Muscle of arm (tissue), 14 donors: ENCODE results near the gene PLS1. TPM values are rescaled to one million over a fixed set of nuclear protein-coding genes. Genes with fewer than 3 reads are reported as not detected.
"Not testable (repeated sequence)": the region's sequence is repeated elsewhere in the genome, so short reads cannot be mapped to it uniquely, and the experiment has no call there.

Source experiments
- DNase-seq: peaks from one replicate; pipeline ENCODE4 v3.0.0-alpha.2; 2013
- long read RNA-seq, 11 donors: transcript quantifications; one replicate each; lab custom pipeline, GENCODE V29; 2026
- polyA plus RNA-seq, 12 donors: library from polyadenylated mRNA; unstranded; fragments of 120-200 nt; gene quantifications; one replicate each; pipeline ENCODE4 v1.2.1, GENCODE V29; 2013; ENCODE audit not compliant: insufficient read length in 12 of 12

The PLS1 gene
- polyA plus RNA-seq, result 10 to 100 TPM in 1 of 12 donors, 1 to 10 TPM in 1, under 1 TPM in 9, not detected in 1; 0.53 to 15.6 (median 0.75) TPM
- long read RNA-seq, donor 1, partial matches to known transcripts, result 8 of 10 reads
- long read RNA-seq, donor 1, other reads (novel, unspliced or antisense), result 0 of 10 reads
- long read RNA-seq, donor 2, result 0 reads
- long read RNA-seq, donor 3, result 0 reads
- long read RNA-seq, donor 4, result 0 reads
- long read RNA-seq, donor 5, result 0 reads
- long read RNA-seq, donor 6, result 0 reads
- long read RNA-seq, donor 7, result 0 reads
- long read RNA-seq, donor 8, result 0 reads
- long read RNA-seq, donor 9, result 0 reads
- long read RNA-seq, donor 10, result 0 reads
- long read RNA-seq, donor 11, result 0 reads

- DNase-seq, result peak; percentile 69
Observed at GRCh38 chr3:142595951-142596725, at the start of gene PLS1. TSS of gene PLS1 (plus strand) at chr3:142596393. CDS start at chr3:142664238, 67,845 bp downstream.

- no peak for DNase-seq
Observed at GRCh38 chr3:142549986-142550385, 46.2 kb upstream of the PLS1 start.

GRCh38 chr3:142552579-142552978 lies 43.6 kb upstream of the PLS1 start:
- not testable (repeated sequence) for DNase-seq

- no peak for DNase-seq
Observed at GRCh38 chr3:142553741-142554140, 42.5 kb upstream of the PLS1 start.

DNA sequence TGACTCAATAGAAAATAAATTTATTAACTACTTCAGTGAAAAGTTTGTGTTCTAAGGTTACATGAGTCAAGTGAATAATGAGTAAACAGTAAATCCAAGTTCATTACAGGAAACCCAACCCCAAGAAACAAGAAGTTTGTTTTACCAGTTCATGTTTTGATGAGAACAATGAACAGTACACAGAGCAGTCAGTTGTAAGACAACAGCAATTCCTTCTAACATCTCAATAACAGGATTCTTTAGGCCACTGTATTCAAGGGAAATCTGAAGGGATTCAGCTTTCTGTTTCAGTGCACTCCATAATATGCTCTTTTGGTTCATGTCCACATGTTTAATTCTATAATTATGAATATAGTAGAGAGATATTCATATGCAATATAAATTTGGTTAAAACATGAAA lies 36.1 kb upstream of the PLS1 start:
- DNase-seq, result no peak

DNA sequence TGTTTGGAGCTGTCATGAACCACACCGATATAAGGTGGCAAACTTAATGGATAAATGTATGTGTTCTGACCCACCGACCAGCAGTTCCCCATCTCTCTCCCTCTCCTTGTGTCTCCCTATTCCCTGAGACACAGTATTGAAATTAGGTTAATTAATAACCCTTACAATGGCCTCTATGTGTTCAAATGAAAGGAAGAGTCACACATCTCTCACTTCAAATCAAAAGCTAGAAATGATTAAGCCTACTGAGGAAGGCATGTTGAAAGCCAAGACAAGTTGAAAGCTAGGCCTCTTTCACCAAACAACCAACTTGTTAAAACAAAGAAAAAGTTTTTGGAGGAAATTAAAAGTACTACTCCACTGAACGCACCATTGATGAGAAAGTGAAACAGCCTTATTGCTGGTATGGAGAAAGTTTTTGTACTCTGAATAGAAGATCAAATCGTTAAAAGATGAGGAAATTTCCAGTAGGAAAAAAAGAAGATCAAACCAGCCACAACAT lies 32.6 kb upstream of the PLS1 start:
- no peak for DNase-seq

DNA sequence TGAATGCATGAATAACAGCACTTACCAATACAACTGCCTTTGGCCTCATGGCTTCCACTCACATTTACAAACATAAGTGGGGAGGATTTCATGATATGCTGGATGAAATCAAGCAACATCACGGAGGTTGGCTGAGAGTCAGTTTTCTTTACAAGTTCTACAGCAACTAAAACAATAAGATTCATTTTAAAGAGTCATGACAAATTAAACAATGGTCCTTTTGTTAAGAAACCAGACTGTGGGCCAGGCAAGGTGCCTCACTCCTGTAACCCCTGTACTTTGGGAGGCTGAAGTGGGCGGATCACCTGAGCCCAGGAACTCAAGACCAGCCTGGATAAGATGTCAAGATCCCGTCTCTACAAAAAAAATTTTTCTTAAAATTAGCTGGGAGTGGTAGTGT lies 30.1 kb upstream of the PLS1 start:
- DNase-seq, result no peak

GRCh38 chr3:142568393-142569017 lies 27.7 kb upstream of the PLS1 start:
- no peak for DNase-seq

GRCh38 chr3:142569422-142569821 lies 26.8 kb upstream of the PLS1 start:
- DNase-seq, result not testable (repeated sequence)

- DNase-seq, result not testable (repeated sequence)
Observed at GRCh38 chr3:142574223-142574622, 22.0 kb upstream of the PLS1 start.

GRCh38 chr3:142574665-142575064 lies 21.5 kb upstream of the PLS1 start:
- DNase-seq, result no peak

GRCh38 chr3:142576792-142577191 lies 19.4 kb upstream of the PLS1 start:
- DNase-seq, result no peak

GRCh38 chr3:142577696-142578328 lies 18.4 kb upstream of the PLS1 start:
- DNase-seq, result no peak

DNA sequence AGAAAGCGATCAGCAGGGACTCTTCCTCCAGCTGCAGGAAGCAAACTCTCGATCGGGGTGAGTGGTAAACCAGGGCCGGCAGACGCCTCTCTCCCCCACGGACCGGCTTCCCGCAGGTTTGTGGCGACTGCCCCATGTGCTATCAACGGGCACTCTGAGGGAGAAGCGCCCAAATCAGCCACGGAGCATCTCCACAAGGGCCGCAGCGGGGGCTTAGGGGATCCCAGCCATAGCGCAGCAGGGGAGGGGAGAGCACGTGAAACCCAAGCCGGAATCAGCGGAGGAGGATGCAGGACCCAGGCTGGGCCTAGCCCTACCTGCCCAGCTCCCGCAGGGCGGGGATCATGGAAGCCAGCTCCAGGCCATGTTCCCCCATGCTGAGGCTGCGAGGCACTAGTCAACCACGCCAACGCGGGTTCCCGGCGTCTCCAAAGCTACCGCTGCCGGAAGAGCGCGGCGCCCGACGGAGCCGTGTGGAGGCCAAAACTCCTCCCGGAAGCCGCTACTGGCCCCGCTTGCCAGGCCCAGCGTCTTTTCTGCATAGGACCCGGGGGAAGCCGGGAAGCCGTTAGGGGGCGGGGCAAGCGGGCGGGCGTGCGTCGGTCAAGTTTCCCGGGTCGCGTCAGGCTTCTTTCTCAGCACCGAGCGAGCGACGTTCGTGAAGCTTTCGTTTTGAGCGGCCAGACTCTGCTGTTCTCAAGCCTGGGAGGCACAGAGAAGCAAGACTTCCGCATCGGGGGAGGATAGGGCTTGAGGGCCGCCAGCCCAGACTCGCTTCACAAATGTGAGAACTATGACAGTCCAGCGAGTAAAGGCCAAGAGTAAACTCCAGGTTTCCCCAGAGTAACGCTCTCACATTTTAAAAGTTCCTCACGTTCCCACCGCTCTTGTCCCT lies 17.6 kb upstream of the PLS1 start, which contains the start of gene ATR:
Gene ATR, minus strand, starts transcription at position 405 of the 895 bp plus-strand sequence. Its CDS starts 29 bp downstream, at position 376.
- peak; percentile 97 for DNase-seq

DNA sequence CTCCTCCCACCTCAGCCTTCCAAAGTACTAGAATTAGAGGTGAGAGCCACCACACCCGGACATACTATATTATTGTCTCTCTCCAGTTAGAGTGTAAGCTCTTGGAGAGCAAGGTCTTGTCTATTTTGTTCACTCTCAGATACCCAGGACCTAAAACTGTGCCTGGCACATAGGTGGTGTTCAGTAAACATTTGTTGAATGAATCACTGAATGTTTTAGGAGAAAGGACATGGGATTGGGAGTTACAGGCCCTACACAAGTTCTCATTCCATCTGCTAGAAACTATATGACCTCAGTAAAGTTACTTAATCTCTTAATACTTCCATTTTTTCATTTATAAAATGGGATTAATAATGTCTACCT lies 16.2 kb upstream of the PLS1 start:
- DNase-seq, result no peak

DNA sequence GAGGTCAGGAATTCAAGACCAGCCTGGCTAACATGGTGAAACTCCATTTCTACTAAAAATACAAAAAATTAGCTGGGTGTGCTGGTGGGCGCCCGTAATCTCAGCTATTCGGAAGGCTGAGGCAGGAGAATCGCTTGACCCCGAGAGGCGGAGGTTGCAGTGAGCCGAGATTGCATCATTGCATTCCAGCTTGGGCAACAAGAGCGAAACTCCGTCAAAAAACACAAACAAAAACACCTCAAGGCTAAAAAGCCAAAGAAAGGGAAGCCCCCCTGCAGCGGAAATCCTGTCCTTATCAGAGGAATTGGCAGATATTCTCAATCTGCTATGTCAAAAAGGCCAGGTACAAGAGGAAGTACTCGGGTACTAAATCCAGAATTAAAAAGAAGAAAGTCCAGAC lies 15.1 kb upstream of the PLS1 start:
- DNase-seq, result not testable (repeated sequence)

DNA sequence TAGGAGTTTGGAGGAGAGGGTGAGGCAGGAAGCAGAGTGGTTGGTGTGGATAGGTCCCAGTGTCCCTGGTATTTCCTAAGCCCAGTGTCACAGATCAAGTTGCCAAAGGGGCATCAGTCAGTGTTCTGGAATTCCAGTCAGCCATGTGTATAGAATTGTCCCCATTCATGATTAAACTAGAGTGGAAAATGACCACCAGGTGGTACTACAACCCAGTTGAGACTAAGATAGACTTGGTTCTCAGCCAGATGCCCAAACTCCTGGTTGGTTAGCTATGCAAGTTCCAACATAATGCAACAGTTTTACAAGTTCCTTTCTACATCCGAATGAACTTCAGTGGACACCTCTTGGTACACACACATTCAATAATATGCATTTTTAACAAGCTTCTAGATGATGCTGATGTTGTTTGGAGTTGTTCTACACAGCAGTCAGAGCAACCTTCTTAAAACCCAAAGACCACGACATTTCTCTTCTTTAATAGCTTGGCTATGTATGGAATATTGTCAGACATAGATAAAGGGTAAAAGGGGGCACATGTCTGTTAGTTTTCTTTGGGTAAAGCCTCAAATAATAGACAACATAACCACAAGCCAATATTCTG lies 9.3 kb upstream of the PLS1 start:
- DNase-seq, result peak; percentile 44

- DNase-seq, result no peak
Observed at GRCh38 chr3:142588703-142589102, 7.5 kb upstream of the PLS1 start.

DNA sequence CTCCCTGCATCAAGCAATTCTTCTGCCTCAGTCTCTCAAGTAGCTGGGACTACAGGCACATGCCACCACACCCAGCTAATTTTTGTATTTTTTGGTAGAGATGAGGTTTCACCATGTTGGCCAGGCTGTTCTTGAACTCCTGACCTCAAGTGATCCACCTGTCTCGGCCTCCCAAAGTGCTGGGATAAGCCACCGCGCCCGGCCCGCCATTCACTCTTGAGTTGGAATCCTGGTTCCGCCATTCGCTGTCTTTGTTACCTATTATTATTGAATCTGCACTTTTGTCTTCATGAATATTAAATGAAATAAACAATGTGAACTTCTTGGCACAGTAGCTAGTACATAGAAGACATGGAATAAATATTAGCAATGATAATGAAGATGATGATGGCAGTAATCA lies 3.9 kb upstream of the PLS1 start:
- DNase-seq, result not testable (repeated sequence)

GRCh38 chr3:142595141-142595540 lies 1.1 kb upstream of the PLS1 start:
- no peak for DNase-seq
